ENCODE data around the gene ARSJ. TPM values are rescaled to one million over a fixed set of nuclear protein-coding genes. Genes with fewer than 3 reads are reported as not detected.

ARSJ gene
- total and polyA plus RNA-seq, 7 donors: 0.03 to 0.35 (median 0.21) TPM

DNA sequence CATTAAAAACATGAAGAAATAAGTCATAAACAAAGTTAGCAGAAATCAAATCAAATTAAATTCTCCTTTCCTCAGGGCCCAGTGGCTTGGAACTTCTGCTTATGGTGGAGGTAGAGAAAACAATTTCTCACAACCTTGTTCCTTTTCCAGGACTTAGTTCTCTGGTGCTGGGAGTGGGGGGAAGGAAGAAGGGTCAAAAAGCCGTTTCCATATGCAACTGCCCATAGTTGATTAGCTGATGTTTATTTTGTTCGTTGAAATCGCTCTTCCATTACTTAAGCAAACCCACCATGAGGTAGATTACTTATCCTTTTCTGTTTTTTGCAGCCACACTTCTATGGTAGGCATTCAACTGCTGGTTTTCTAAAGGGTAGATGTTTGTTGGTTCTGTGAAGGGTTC is 94.2 kb downstream of the ARSJ start:
- 74 to 82% (median 78%) methylated on average over 3 of the region's 3 CpGs for WGBS, 3 donors
- ATAC-seq: no peak
- H3K4me1 ChIP-seq: no peaks in the 10 kb centered on the region
- intact Hi-C loops (cut with DNase I): no loop called here
- H3K27ac ChIP-seq: no peak overlapping the region
- no peak overlapping the region for H3K4me3 ChIP-seq
- no peaks in the 10 kb centered on the region for H3K36me3 ChIP-seq (ENCODE audit: insufficient read depth in 1 of 2, low read depth in 1 of 2)
- no peaks in the 10 kb centered on the region for H3K27me3 ChIP-seq (ENCODE audit: insufficient read depth in 3 of 3, low read length in 2 of 3)
- no peak for DNase-seq
- TF ChIP-seq, protein P1, sequence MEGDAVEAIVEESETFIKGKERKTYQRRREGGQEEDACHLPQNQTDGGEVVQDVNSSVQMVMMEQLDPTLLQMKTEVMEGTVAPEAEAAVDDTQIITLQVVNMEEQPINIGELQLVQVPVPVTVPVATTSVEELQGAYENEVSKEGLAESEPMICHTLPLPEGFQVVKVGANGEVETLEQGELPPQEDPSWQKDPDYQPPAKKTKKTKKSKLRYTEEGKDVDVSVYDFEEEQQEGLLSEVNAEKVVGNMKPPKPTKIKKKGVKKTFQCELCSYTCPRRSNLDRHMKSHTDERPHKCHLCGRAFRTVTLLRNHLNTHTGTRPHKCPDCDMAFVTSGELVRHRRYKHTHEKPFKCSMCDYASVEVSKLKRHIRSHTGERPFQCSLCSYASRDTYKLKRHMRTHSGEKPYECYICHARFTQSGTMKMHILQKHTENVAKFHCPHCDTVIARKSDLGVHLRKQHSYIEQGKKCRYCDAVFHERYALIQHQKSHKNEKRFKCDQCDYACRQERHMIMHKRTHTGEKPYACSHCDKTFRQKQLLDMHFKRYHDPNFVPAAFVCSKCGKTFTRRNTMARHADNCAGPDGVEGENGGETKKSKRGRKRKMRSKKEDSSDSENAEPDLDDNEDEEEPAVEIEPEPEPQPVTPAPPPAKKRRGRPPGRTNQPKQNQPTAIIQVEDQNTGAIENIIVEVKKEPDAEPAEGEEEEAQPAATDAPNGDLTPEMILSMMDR (IDR thresholded peaks at IDR 0.05): no peak
- H3K9me3 ChIP-seq: no peaks in the 10 kb centered on the region

DNA sequence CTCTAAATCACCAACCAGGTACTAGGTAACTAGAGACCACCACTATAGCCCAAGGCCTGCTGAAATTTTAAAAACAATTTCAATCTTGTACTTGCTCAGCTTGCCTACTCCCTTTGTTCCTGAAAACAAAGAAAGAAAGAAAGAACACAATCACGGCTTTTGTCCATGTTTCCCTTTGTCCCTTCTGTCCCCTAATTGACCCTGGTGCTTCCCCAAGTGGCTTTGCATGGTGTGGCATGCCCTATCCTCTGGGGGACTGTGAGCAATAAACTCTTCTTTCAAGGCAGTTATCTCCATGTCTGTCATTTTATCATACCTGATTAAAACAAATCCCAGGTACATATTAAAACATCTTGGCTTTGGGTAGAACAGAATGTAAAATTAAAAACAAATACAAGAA is 94.8 kb downstream of the ARSJ start:
- no peak for ATAC-seq
- no peaks in the 10 kb centered on the region for H3K36me3 ChIP-seq (ENCODE audit: insufficient read depth in 1 of 2, low read depth in 1 of 2)
- WGBS, 3 donors: 63 to 86% (median 83%) methylated on average over 1 of the region's 1 CpG
- no peaks in the 10 kb centered on the region for H3K4me1 ChIP-seq
- H3K27me3 ChIP-seq (ENCODE audit: insufficient read depth in 3 of 3, low read length in 2 of 3): no peaks in the 10 kb centered on the region
- DNase-seq: no peak
- intact Hi-C loops (cut with DNase I): no loop called here
- TF ChIP-seq, protein P1 (IDR thresholded peaks at IDR 0.05): no peak
- H3K27ac ChIP-seq: no peak overlapping the region
- no peak overlapping the region for H3K4me3 ChIP-seq
- no peaks in the 10 kb centered on the region for H3K9me3 ChIP-seq

DNA sequence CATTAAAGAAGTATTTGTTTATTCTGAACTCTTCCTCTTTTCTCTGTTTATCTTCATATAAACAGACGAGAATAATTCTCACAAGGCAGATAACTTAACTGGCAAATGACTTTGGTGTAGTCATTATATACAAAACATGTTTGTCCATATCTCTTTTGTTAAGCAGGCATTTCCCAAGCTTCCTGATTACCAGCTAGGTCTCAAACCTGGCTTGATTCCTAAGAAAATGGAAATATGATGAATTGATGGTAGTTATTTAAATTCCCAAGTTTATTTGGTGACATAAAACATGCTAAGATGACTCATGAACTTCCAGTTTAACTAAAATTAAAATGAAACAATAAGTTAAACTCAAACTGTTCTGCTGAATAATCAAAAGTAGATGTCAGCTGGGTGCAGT is 96.8 kb downstream of the ARSJ start:
- 45 to 80% (median 68%) methylated on average over 1 of the region's 1 CpG for WGBS, 3 donors

DNA sequence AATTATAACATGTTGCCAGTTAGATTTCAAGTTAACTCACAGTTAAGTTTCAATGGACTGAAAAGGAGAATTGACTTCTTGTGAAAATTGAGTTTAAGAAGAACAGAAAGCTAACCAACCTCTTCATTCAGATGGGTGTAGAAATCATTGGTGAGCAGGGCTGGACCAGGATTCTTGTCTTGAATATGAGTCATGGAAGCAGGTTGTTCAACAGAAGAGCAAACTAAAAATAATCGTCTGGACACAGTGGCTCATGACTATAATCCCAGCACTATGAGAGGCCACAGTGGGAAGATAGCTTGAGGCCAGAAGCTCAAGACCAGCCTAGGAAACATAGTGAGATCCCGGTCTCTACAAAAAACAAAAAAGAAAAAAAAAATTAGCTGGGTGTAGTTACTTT is 98.2 kb downstream of the ARSJ start:
- intact Hi-C loops (cut with DNase I): no loop called here
- Histone ChIP-seq H3K27ac (no peak overlapping the region), H3K27me3 (ENCODE audit: insufficient read depth in 3 of 3, low read length in 2 of 3) (no peaks in the 10 kb centered on the region), H3K9me3 (no peaks in the 10 kb centered on the region), H3K4me3 (no peak overlapping the region), H3K36me3 (ENCODE audit: insufficient read depth in 1 of 2, low read depth in 1 of 2) (no peaks in the 10 kb centered on the region), H3K4me1 (no peaks in the 10 kb centered on the region)
- ATAC-seq: no peak
- TF ChIP-seq, protein P1 (IDR thresholded peaks at IDR 0.05): no peak
- WGBS, 3 donors: 69 to 86% (median 72%) methylated on average over 2 of the region's 2 CpGs
- no peak for DNase-seq

More for the DNA sequence above, 96.8 kb downstream of the ARSJ start:
- no peak overlapping the region for H3K4me3 ChIP-seq
- ATAC-seq (no peak), DNase-seq (no peak)
- no peaks in the 10 kb centered on the region for H3K27me3 ChIP-seq (ENCODE audit: insufficient read depth in 3 of 3, low read length in 2 of 3)
- no peaks in the 10 kb centered on the region for H3K36me3 ChIP-seq (ENCODE audit: insufficient read depth in 1 of 2, low read depth in 1 of 2)
- intact Hi-C loops (cut with DNase I): no loop called here
- TF ChIP-seq, protein P1 (IDR thresholded peaks at IDR 0.05): no peak
- no peak overlapping the region for H3K27ac ChIP-seq
- H3K9me3 ChIP-seq: no peaks in the 10 kb centered on the region
- H3K4me1 ChIP-seq: no peaks in the 10 kb centered on the region

DNA sequence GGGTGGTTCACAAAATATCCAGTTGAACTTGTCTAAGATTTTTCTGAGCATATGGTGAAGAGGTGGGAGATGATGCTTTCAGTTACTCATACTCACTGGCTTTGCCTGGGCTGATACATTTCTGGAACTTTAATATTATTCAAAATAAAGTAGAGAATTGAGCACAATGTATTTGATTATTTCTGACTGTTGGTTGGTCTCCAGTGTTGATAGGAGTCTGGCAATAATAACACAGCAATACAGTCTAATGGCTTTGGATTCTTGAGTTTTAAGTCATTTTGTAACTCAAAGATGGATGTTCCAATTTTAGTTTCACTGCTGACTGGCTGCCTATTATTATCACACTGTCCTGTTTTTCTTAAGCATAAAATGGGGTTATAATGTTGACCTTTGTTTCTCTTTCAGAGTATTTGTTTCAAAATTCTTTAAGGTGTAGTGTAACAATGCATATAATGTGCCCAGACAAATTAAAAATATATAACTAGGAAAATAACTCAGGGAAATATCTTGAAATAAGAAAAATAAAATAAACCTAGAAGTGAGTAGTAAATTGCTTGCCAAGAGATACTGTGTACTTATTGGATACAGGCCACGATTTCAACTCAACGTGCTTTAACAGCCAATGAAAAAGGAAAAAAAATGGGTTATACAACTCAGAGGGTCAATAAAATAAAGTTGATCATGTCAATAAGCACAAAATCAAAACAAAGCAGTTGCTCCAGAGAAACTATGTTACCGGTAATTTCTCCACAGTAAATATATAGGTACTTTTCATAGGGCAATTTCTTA is 99.0 kb downstream of the ARSJ start:
- 60 to 64% (median 63%) methylated on average over 3 of the region's 3 CpGs for WGBS, 3 donors
- Histone ChIP-seq H3K9me3 (no peaks in the 10 kb centered on the region), H3K27ac (no peak overlapping the region), H3K4me3 (no peak overlapping the region), H3K4me1 (no peaks in the 10 kb centered on the region), H3K27me3 (ENCODE audit: insufficient read depth in 3 of 3, low read length in 2 of 3) (no peaks in the 10 kb centered on the region), H3K36me3 (ENCODE audit: insufficient read depth in 1 of 2, low read depth in 1 of 2) (no peaks in the 10 kb centered on the region)
- TF ChIP-seq, protein P1 (IDR thresholded peaks at IDR 0.05): no peak
- intact Hi-C loops (cut with DNase I): no loop called here
- DNase-seq (no peak), ATAC-seq (no peak)

All from psoas muscle (tissue), 8 donors.